Effector CD8-positive, alpha-beta T cell (primary cell): Measurements from ENCODE around the gene NCOA3.
"Not testable (repeated sequence)": the region's sequence is repeated elsewhere in the genome, so short reads cannot be mapped to it uniquely, and the experiment has no call there.

Experiments
- DNase-seq: peaks from one replicate; lab custom pipeline; 2025; lab: John Stamatoyannopoulos, UW

The NCOA3 gene

GRCh38 chr20:47468290-47469050 is 33.2 kb upstream of the NCOA3 start:
- no peak for DNase-seq

GRCh38 chr20:47475419-47476044 is 26.2 kb upstream of the NCOA3 start:
- DNase-seq, result no peak

- no peak for DNase-seq
Observed at GRCh38 chr20:47476452-47476851, 25.2 kb upstream of the NCOA3 start.

GRCh38 chr20:47479093-47479492 is 22.6 kb upstream of the NCOA3 start:
- DNase-seq, result no peak

- DNase-seq, result no peak
Observed at GRCh38 chr20:47479506-47479905, 22.2 kb upstream of the NCOA3 start.

GRCh38 chr20:47480239-47480638 is 21.4 kb upstream of the NCOA3 start:
- DNase-seq, result no peak

- DNase-seq, result no peak
Observed at GRCh38 chr20:47480705-47481104, 21.0 kb upstream of the NCOA3 start.

GRCh38 chr20:47481330-47482216 is 20.1 kb upstream of the NCOA3 start:
- no peak for DNase-seq

- DNase-seq, result no peak
Observed at GRCh38 chr20:47482705-47483104, 19.0 kb upstream of the NCOA3 start.

GRCh38 chr20:47484303-47484702 is 17.4 kb upstream of the NCOA3 start:
- no peak for DNase-seq

GRCh38 chr20:47487175-47487917 is 14.3 kb upstream of the NCOA3 start:
- peak; percentile 14 for DNase-seq

- peak; percentile 18 for DNase-seq
Observed at GRCh38 chr20:47489448-47489872, 12.2 kb upstream of the NCOA3 start.

GRCh38 chr20:47490795-47491194 is 10.9 kb upstream of the NCOA3 start:
- no peak for DNase-seq

- DNase-seq, result no peak
Observed at GRCh38 chr20:47492284-47492683, 9.4 kb upstream of the NCOA3 start.

GRCh38 chr20:47493175-47493962 is 8.3 kb upstream of the NCOA3 start:
- peak; percentile 7 for DNase-seq

GRCh38 chr20:47493963-47494293 is 7.8 kb upstream of the NCOA3 start:
- DNase-seq, result no peak

- DNase-seq, result not testable (repeated sequence)
Observed at GRCh38 chr20:47494606-47495005, 7.1 kb upstream of the NCOA3 start.

- no peak for DNase-seq
Observed at GRCh38 chr20:47496118-47496517, 5.6 kb upstream of the NCOA3 start.

- no peak for DNase-seq
Observed at GRCh38 chr20:47498606-47499005, 3.1 kb upstream of the NCOA3 start.

GRCh38 chr20:47499053-47499452 is 2.6 kb upstream of the NCOA3 start:
- DNase-seq, result no peak

GRCh38 chr20:47500082-47500481 is 1.6 kb upstream of the NCOA3 start:
- DNase-seq, result not testable (repeated sequence)
